Measurements from ENCODE around the gene GDPD4.

DNA sequence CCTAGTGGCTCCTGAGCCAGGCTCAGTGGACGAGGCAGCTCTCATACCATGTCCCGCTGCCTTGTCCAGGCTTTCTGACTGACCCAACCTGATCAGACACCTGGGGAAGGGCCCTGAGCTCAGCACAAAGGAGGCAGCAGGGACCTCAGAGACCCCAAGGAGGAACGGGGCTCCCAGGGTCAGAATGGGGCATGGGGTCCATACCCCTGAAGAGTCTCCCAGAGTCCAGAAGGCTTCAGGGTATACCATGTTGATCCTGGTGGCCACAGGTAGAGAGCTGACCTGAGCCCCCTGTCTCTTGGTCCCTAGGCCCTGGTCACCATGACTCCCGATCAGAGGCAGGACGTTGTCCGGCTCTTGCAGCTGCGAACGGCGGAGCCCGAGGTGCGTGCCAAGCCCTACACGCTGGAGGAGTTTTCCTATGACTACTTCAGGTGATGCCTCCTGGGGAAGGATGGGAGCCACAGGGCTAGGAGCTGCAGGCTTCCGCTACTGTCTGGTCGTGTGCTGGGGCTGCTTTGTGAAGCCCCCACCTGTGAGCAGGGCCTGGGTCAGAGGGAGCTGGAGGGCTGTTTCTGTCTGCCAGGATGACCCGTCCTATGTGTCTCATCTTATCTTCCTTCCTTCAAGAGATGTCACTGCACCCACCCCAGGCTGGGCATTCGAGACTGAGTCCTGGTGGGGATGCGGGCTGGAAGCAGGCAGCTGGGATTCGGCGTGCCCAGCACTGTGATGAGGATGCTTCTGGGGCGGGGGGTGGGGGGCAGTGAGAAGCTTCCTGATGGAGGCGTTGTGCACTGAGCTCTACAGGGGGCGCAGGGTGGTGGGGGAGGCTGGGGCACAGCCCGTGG is 99.3 kb downstream of the GDPD4 start:
- TF ChIP-seq CBX5 (IDR thresholded peaks at IDR 0.05; ENCODE audit: low read depth) = no peak
- TF ChIP-seq JUND (IDR thresholded peaks at IDR 0.05; ENCODE audit: low read depth, low read length) = no peak
- TF ChIP-seq YY1 (IDR thresholded peaks at IDR 0.05; ENCODE audit: low read depth, low read length) = no peak
- TF ChIP-seq CTCF (IDR thresholded peaks at IDR 0.05 in 2 of 3, conservative IDR thresholded peaks at IDR 0.05 in 1 of 3; ENCODE audit: control insufficient read depth in 2 of 3, extremely low read depth in 1 of 3, insufficient read depth in 1 of 3, low read depth in 3 of 3, low read length in 3 of 3) = no peak
- TF ChIP-seq CREB1 (IDR thresholded peaks at IDR 0.05; ENCODE audit: low read depth) = no peak
- TF ChIP-seq RAD21 (IDR thresholded peaks at IDR 0.05; ENCODE audit: insufficient read depth, low read depth, low read length) = no peak
- TF ChIP-seq CHD1 (IDR thresholded peaks at IDR 0.05; ENCODE audit: low read depth, low read length) = no peak
- no peak for TF ChIP-seq POLR2AphosphoS5 (IDR thresholded peaks at IDR 0.05; ENCODE audit: low read length)

All from GM12878 (cell line).